ENCODE data around the gene CLEC19A. TPM values are rescaled to one million over a fixed set of nuclear protein-coding genes. Genes with fewer than 3 reads are reported as not detected.

CLEC19A gene
- total RNA-seq, 1 experiment from 2014 or later = not detected

DNA sequence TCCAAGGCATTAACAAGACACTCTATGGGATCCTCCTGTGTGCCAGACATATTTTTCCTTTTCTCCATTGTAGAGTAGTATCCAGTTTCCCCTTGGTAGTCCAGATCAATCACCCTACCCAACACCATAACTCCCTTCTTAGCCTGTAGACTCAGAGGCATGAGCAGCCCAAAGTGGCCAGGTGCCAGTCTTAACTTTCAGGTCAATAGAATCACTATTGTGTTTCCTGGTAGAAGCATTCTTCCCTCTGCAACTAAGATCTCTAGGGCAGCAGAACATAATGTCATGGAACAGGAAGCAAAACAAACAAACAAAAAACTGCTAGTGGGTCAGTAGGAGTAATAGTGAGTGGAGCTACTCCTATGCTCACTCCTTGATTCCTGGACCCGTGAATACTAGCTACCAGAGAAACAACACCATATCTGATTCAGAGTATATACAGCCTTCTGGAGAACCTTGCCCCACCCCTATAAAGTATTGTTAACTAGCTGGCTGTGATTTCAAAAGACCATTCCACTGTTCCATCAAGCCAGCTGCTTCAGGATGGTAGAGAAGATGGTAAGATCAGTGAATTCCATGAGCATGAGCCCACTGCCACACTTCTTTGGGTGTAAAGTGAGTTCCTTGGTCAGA is 11.2 kb upstream of the CLEC19A start:
- Histone ChIP-seq H3K4me3 (ENCODE audit: low read depth, low read length, poor library complexity, severe bottlenecking) (no peak overlapping the region), H3K36me3 (ENCODE audit: insufficient read depth, low read length, poor library complexity, severe bottlenecking) (no peaks in the 10 kb centered on the region), H3K27me3 (replicated peaks; ENCODE audit: insufficient read depth, low read depth, low read length, poor library complexity) (no peaks in the 10 kb centered on the region), H3K27ac (ENCODE audit: low read depth, low read length, poor library complexity, severe bottlenecking) (no peak overlapping the region), H3K4me1 (ENCODE audit: insufficient read depth, low read length, poor library complexity, severe bottlenecking) (no peaks in the 10 kb centered on the region), H3K9me3 (ENCODE audit: low read depth, low read length, poor library complexity, severe bottlenecking) (no peaks in the 10 kb centered on the region)
- ChIA-PET POLR2A (ENCODE audit: low non-redundant PET) (no interaction called here), CTCF (no interaction called here)
- DNase-seq (ENCODE audit: low spot score) = no peak
- TF ChIP-seq, protein P1, sequence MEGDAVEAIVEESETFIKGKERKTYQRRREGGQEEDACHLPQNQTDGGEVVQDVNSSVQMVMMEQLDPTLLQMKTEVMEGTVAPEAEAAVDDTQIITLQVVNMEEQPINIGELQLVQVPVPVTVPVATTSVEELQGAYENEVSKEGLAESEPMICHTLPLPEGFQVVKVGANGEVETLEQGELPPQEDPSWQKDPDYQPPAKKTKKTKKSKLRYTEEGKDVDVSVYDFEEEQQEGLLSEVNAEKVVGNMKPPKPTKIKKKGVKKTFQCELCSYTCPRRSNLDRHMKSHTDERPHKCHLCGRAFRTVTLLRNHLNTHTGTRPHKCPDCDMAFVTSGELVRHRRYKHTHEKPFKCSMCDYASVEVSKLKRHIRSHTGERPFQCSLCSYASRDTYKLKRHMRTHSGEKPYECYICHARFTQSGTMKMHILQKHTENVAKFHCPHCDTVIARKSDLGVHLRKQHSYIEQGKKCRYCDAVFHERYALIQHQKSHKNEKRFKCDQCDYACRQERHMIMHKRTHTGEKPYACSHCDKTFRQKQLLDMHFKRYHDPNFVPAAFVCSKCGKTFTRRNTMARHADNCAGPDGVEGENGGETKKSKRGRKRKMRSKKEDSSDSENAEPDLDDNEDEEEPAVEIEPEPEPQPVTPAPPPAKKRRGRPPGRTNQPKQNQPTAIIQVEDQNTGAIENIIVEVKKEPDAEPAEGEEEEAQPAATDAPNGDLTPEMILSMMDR (conservative IDR thresholded peaks at IDR 0.05; ENCODE audit: low read depth, low read length) = no peak
- no peak for TF ChIP-seq EZH2 (IDR thresholded peaks at IDR 0.05; ENCODE audit: borderline replicate concordance, low read depth, low read length, poor library complexity, severe bottlenecking)
- intact Hi-C loops (cut with micrococcal nuclease; ENCODE audit: unreplicated experiment) = no loop called here
- BruUV-seq (replicated peaks) = no TSS peak

DNA sequence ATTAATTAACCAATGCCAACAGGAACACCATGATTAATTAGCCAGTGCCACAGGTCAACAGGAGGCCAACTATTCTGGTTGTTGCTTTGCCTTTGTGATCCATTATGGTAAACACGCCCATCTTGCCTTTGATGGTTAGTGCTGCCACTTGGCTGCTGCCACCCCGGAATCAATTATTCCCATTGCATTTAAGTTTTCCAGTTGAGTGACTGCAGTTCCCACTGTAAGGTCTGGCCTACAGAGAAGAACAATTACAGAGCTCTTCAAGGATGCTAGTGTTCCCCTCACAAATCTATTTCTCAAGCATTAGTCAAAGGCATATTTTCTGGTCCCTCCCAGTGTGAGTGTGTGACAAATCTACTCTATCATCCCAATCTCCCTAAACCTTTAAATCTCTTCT is 7.1 kb upstream of the CLEC19A start:
- Histone ChIP-seq H3K27me3 (replicated peaks; ENCODE audit: insufficient read depth, low read depth, low read length, poor library complexity) (no peaks in the 10 kb centered on the region), H3K4me1 (ENCODE audit: insufficient read depth, low read length, poor library complexity, severe bottlenecking) (no peaks in the 10 kb centered on the region), H3K9me3 (ENCODE audit: low read depth, low read length, poor library complexity, severe bottlenecking) (no peaks in the 10 kb centered on the region), H3K27ac (ENCODE audit: low read depth, low read length, poor library complexity, severe bottlenecking) (no peak overlapping the region), H3K4me3 (ENCODE audit: low read depth, low read length, poor library complexity, severe bottlenecking) (no peak overlapping the region), H3K36me3 (ENCODE audit: insufficient read depth, low read length, poor library complexity, severe bottlenecking) (no peaks in the 10 kb centered on the region)
- ChIA-PET POLR2A (ENCODE audit: low non-redundant PET) (no interaction called here), CTCF (no interaction called here)
- intact Hi-C loops (cut with micrococcal nuclease; ENCODE audit: unreplicated experiment) = no loop called here
- BruUV-seq (replicated peaks) = no TSS peak
- DNase-seq (ENCODE audit: low spot score) = no peak
- TF ChIP-seq, protein P1 (conservative IDR thresholded peaks at IDR 0.05; ENCODE audit: low read depth, low read length) = no peak
- TF ChIP-seq EZH2 (IDR thresholded peaks at IDR 0.05; ENCODE audit: borderline replicate concordance, low read depth, low read length, poor library complexity, severe bottlenecking) = no peak

DNA sequence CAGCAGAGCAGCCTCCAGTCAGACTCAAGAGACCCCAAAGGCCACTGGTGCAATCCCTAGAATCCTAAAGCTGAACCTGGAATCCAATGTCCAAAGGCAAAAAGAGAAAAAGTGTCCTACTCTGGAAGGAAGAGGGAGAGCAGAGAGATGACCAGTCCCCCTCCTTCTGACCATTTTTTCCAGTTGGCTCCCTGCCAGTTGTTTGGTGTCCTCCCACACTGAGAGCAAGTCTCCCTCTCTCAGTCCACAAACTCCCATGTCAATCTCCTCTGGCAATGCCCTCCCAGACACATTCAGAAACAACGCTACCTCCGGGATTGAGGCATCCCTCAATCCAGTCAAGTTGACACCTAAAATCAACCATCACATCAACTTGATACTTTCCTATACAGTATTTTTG is 4.3 kb upstream of the CLEC19A start:
- H3K36me3 ChIP-seq (ENCODE audit: insufficient read depth, low read length, poor library complexity, severe bottlenecking) = no peaks in the 10 kb centered on the region
- H3K9me3 ChIP-seq (ENCODE audit: low read depth, low read length, poor library complexity, severe bottlenecking) = no peaks in the 10 kb centered on the region
- no peaks in the 10 kb centered on the region for H3K27me3 ChIP-seq (replicated peaks; ENCODE audit: insufficient read depth, low read depth, low read length, poor library complexity)
- no peak for DNase-seq (ENCODE audit: low spot score)
- no peaks in the 10 kb centered on the region for H3K4me1 ChIP-seq (ENCODE audit: insufficient read depth, low read length, poor library complexity, severe bottlenecking)
- ChIA-PET POLR2A (ENCODE audit: low non-redundant PET) (interaction anchor here (0.6 kb wide), 1 partner anchor 13 kb away, joined by 3 read pairs; no protein-coding TSS in a partner anchor), CTCF (no interaction called here)
- H3K4me3 ChIP-seq (ENCODE audit: low read depth, low read length, poor library complexity, severe bottlenecking) = no peak overlapping the region
- TF ChIP-seq, protein P1 (conservative IDR thresholded peaks at IDR 0.05; ENCODE audit: low read depth, low read length) = no peak
- no peak for TF ChIP-seq EZH2 (IDR thresholded peaks at IDR 0.05; ENCODE audit: borderline replicate concordance, low read depth, low read length, poor library complexity, severe bottlenecking)
- intact Hi-C loops (cut with micrococcal nuclease; ENCODE audit: unreplicated experiment) = no loop called here
- no peak overlapping the region for H3K27ac ChIP-seq (ENCODE audit: low read depth, low read length, poor library complexity, severe bottlenecking)
- no TSS peak for BruUV-seq (replicated peaks)
